HEK293T (cell line): ENCODE data around the gene LRRC8C.

Source experiments
- CTCF ChIA-PET: fragments of 350-600 bp; formaldehyde crosslinking; extraction: SDS; loops from one replicate; lab custom pipeline; 2021; ENCODE audit warnings: antibody characterized with exemption, inconsistent platforms; lab: Yijun Ruan, JAX
- POLR2A ChIA-PET: fragments of 350-600 bp; formaldehyde crosslinking; extraction: SDS; loops from one replicate; lab custom pipeline; 2020; ENCODE audit warnings: antibody characterized with exemption, inconsistent platforms; lab: Yijun Ruan, JAX
- DNase-seq: peaks from one replicate; pipeline ENCODE4 v3.0.0; 2012; ENCODE audit warnings: mixed read lengths; ENCODE audit errors: extremely low spot score
- ARNT ChIP-seq: fragments of 450-650 bp; IDR thresholded peaks from 2 replicates; pipeline ENCODE4 v1.6.1; 2017; ENCODE audit warnings: mild to moderate bottlenecking
- BHLHE40 ChIP-seq: fragments of 450-650 bp; IDR thresholded peaks from 2 replicates; pipeline ENCODE4 v1.6.1; 2016; ENCODE audit warnings: mild to moderate bottlenecking, moderate library complexity, borderline replicate concordance
- CTBP1 ChIP-seq: fragments of 450-650 bp; IDR thresholded peaks from 2 replicates; pipeline ENCODE4 v1.6.1; 2016; ENCODE audit warnings: borderline replicate concordance
- ELF4 ChIP-seq: fragments of 450-650 bp; IDR thresholded peaks from 2 replicates; pipeline ENCODE4 v1.6.1; 2017; ENCODE audit warnings: antibody characterized with exemption
- FOXA1 ChIP-seq: fragments of 450-650 bp; IDR thresholded peaks from 2 replicates; pipeline ENCODE4 v1.6.1; 2016; ENCODE audit warnings: mild to moderate bottlenecking
- FOXK2 ChIP-seq: fragments of 450-650 bp; IDR thresholded peaks from 2 replicates; pipeline ENCODE4 v1.6.1; 2016; ENCODE audit warnings: mild to moderate bottlenecking
- FOXM1 ChIP-seq: fragments of 450-650 bp; IDR thresholded peaks from 2 replicates; pipeline ENCODE4 v1.6.1; 2017; ENCODE audit warnings: mild to moderate bottlenecking, borderline replicate concordance
- HDGF ChIP-seq: fragments of 450-650 bp; IDR thresholded peaks from 2 replicates; pipeline ENCODE4 v1.6.1; 2017; ENCODE audit warnings: antibody characterized with exemption, borderline replicate concordance
- L3MBTL2 ChIP-seq: fragments of 450-650 bp; conservative IDR thresholded peaks from 2 replicates; pipeline ENCODE4 v1.6.1; 2016; ENCODE audit warnings: mild to moderate bottlenecking
- LEF1 ChIP-seq: fragments of 450-650 bp; IDR thresholded peaks from 2 replicates; pipeline ENCODE4 v1.6.1; 2017; ENCODE audit warnings: mild to moderate bottlenecking, borderline replicate concordance
- NFRKB ChIP-seq: fragments of 450-650 bp; IDR thresholded peaks from 2 replicates; pipeline ENCODE4 v1.6.1; 2016; ENCODE audit warnings: mild to moderate bottlenecking, moderate library complexity
- SP1 ChIP-seq: fragments of 450-650 bp; IDR thresholded peaks from 2 replicates; pipeline ENCODE4 v1.6.1; 2017
- SUZ12 ChIP-seq: fragments of 450-650 bp; IDR thresholded peaks from 2 replicates; pipeline ENCODE4 v1.6.1; 2016; ENCODE audit warnings: mild to moderate bottlenecking
- TARDBP ChIP-seq: fragments of 450-650 bp; IDR thresholded peaks from 2 replicates; pipeline ENCODE4 v1.6.1; 2016
- ZNF384 ChIP-seq: fragments of 450-650 bp; IDR thresholded peaks from 2 replicates; pipeline ENCODE4 v1.6.1; 2016
- TF ChIP-seq, protein P1 (sequence below): fragments of 450-650 bp; IDR thresholded peaks from 2 replicates; pipeline ENCODE4 v1.6.1; 2016

The LRRC8C gene

GRCh38 chr1:89607586-89608318 is 25.2 kb upstream of the LRRC8C start:
- POLR2A ChIA-PET = no interaction called here
- CTCF ChIA-PET = interaction anchor here (1.0 kb wide), 1 partner anchor 155 kb away, joined by 3 read pairs; no protein-coding TSS in a partner anchor

GRCh38 chr1:89608319-89608983 is 24.5 kb upstream of the LRRC8C start:
- CTCF ChIA-PET = interaction anchor here (0.7 to 1.0 kb wide), 2 partner anchors 125 to 154 kb away, joined by 3 read pairs; no protein-coding TSS in a partner anchor

More at GRCh38 chr1:89607586-89608318, 25.2 kb upstream of the LRRC8C start:
- no peak for TF ChIP-seq LEF1
- TF ChIP-seq, protein P1, sequence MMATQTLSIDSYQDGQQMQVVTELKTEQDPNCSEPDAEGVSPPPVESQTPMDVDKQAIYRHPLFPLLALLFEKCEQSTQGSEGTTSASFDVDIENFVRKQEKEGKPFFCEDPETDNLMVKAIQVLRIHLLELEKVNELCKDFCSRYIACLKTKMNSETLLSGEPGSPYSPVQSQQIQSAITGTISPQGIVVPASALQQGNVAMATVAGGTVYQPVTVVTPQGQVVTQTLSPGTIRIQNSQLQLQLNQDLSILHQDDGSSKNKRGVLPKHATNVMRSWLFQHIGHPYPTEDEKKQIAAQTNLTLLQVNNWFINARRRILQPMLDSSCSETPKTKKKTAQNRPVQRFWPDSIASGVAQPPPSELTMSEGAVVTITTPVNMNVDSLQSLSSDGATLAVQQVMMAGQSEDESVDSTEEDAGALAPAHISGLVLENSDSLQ = no peak
- no peak for TF ChIP-seq FOXM1
- TF ChIP-seq L3MBTL2 = no peak
- DNase-seq = no peak

DNA sequence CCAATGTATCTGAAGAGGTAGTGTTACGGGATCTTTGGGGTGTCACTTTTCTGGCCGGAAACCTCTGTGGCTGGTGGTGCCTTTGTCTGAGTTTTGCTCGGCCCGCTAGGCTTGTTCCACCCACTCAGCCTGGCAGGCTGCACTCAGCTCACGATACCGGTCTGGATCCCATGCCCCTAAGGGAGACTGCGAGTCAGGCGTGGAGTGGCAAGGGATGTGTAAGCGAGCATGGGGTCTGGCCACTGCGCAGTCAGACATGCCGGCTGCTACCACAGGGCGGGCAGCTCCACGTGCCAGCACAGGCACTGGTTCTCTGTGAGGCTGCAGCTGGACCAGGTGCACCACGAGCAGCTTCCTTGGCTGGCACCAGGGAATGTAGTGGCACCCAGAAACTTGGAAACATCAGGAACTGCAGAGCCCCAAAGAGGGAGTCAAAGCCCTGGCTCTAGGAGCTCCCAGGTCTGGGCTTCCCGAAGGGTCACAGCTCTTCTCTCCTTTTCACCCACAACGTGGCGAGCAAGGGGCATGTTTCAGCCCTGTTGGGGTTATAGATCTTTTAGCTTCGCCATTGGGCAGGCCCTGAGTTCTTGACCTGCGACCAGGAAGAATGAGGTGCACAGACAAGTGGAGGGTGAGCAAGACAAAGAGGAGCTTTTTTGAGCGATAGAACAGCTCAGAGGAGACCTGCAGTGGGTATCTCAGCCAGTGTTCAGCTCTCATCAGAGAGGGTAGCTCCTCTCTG is 23.8 kb upstream of the LRRC8C start:
- ChIA-PET POLR2A (no interaction called here), CTCF (interaction anchor here (0.7 kb wide), 1 partner anchor 126 kb away, joined by 3 read pairs; no protein-coding TSS in a partner anchor)
- no peak for DNase-seq
- TF ChIP-seq ARNT (no peak), LEF1 (no peak), TARDBP (no peak), FOXM1 (no peak), FOXA1 (no peak), SUZ12 (no peak), CTBP1 (no peak), ZNF384 (no peak), NFRKB (no peak), L3MBTL2 (no peak), HDGF (no peak), FOXK2 (no peak)
- TF ChIP-seq, protein P1 = no peak

More at GRCh38 chr1:89608319-89608983, 24.5 kb upstream of the LRRC8C start:
- no peak for DNase-seq
- POLR2A ChIA-PET = no interaction called here
- TF ChIP-seq SUZ12 (no peak), SP1 (no peak), HDGF (no peak), FOXM1 (no peak), TARDBP (no peak), ARNT (no peak), BHLHE40 (no peak)
- TF ChIP-seq, protein P1 = no peak

GRCh38 chr1:89609781-89610456 is 23.0 kb upstream of the LRRC8C start:
- POLR2A ChIA-PET = interaction anchor here (0.6 kb wide), 1 partner anchor 206 kb away, joined by 3 read pairs; no protein-coding TSS in a partner anchor
- CTCF ChIA-PET = no interaction called here
- TF ChIP-seq SUZ12 (no peak), NFRKB (no peak), SP1 (no peak), HDGF (no peak), FOXK2 (no peak), FOXM1 (no peak), TARDBP (no peak), CTBP1 (no peak), ARNT (no peak), ZNF384 (no peak)
- TF ChIP-seq, protein P1 = no peak
- DNase-seq = no peak

DNA sequence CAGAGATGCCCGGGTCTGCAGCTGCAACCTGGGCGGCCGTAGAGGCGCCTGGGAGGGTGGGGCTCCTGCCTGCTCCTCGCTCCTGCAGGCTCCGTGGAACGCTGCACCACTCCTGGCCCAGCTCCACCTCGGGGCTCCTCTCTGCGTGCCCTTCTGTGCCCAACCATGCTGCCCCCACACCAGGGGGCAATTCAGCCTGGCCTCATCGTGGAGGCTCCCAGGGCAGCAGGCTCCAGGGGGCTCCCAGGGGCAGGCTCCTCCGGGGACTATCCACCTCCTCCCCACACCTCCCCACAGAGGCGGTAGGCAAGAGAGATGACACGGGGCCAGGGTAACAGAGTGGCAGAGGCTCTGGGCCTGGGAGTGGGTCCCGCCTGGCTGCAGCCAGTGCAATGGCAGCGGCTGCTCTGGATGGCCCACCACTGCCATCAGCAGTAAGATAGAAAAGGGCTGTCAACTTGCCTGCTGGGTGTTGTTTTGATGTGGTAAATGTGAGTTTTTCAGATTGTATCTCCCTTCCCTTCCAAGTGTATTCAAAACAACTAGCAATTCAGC is 22.4 kb upstream of the LRRC8C start:
- POLR2A ChIA-PET = interaction anchor here (0.6 kb wide), 1 partner anchor 205 kb away, joined by 3 read pairs; no protein-coding TSS in a partner anchor
- TF ChIP-seq ARNT (no peak), NFRKB (no peak), HDGF (no peak), ELF4 (no peak), ZNF384 (no peak), CTBP1 (no peak), FOXM1 (no peak), L3MBTL2 (no peak), FOXA1 (no peak), BHLHE40 (no peak), LEF1 (no peak), FOXK2 (no peak), TARDBP (no peak), SUZ12 (no peak), SP1 (no peak)
- TF ChIP-seq, protein P1 = no peak
- DNase-seq = no peak
- CTCF ChIA-PET = no interaction called here
